Measurements from ENCODE around the gene TPT1.

TPT1 gene

DNA sequence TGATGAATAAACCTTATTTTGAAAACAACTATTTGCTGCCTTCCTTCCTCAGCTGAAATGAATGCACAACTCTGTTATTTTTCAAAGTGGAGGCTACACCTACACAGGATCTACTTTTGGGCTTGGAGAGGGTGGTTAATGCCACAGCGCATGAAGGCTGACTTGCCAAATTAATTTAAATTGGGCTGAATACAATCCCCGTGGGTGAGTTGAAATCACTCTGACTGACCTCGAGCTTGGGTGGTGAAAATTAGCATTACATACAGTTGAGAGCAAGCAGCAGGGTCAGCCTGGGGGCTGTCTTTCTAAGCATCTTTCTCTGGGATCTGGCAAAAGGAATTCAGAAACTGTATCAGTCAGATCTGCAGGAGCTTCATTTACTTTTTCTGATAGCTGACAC lies 38.5 kb downstream of the TPT1 start:
- Histone ChIP-seq H2AFZ (ENCODE audit: low read length) (no peak overlapping the region), H3K4me3 (ENCODE audit: low read depth, low read length, poor library complexity, severe bottlenecking) (no peak overlapping the region), H3K27ac (ENCODE audit: low read depth, low read length, poor library complexity, severe bottlenecking) (no peak overlapping the region), H3K9me3 (ENCODE audit: low read length) (no peaks in the 10 kb centered on the region), H3K4me2 (ENCODE audit: low read length) (no peak overlapping the region), H3K27me3 (ENCODE audit: insufficient read depth, low read length) (no peaks in the 10 kb centered on the region), H3K9ac (ENCODE audit: low read length) (no peak overlapping the region), H3K79me2 (ENCODE audit: insufficient read depth, low read length) (no peaks in the 10 kb centered on the region), H3K36me3 (ENCODE audit: insufficient read depth, low read length) (no peaks in the 10 kb centered on the region), H3F3A (ENCODE audit: insufficient read depth, low read length) (no peaks in the 10 kb centered on the region), H3K4me1 (ENCODE audit: insufficient read depth, low read length, severe bottlenecking) (peaks cover 8% of the 10 kb centered on the region), H3K9me2 (ENCODE audit: low read depth, low read length) (no peaks in the 10 kb centered on the region), H4K20me1 (ENCODE audit: insufficient read depth, low read length) (no peaks in the 10 kb centered on the region)
- no peak for TF ChIP-seq EZH2 (IDR thresholded peaks at IDR 0.05; ENCODE audit: borderline replicate concordance, low read length)
- TF ChIP-seq, protein P1, sequence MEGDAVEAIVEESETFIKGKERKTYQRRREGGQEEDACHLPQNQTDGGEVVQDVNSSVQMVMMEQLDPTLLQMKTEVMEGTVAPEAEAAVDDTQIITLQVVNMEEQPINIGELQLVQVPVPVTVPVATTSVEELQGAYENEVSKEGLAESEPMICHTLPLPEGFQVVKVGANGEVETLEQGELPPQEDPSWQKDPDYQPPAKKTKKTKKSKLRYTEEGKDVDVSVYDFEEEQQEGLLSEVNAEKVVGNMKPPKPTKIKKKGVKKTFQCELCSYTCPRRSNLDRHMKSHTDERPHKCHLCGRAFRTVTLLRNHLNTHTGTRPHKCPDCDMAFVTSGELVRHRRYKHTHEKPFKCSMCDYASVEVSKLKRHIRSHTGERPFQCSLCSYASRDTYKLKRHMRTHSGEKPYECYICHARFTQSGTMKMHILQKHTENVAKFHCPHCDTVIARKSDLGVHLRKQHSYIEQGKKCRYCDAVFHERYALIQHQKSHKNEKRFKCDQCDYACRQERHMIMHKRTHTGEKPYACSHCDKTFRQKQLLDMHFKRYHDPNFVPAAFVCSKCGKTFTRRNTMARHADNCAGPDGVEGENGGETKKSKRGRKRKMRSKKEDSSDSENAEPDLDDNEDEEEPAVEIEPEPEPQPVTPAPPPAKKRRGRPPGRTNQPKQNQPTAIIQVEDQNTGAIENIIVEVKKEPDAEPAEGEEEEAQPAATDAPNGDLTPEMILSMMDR (IDR thresholded peaks at IDR 0.05; ENCODE audit: low read length) = no peak

DNA sequence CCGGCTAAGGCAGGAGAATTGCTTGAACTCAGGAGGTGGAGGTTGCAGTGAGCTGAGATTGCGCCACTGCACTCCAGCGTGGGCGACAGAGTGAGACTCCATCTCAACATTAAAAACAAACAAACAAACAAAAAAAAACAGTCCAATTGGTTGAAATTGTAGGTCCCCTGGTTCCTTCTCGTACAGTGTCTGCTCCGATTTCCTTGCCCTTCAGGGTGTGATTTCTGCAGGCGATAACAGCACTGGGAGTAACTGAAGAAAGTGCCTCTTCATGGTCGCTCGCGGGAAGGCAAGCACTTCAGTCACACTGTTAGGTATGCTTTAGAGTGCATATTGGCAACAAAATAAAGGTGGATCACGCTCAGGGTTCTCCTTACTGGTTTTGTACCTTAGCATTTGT lies 39.7 kb downstream of the TPT1 start:
- no peaks in the 10 kb centered on the region for H3K9me3 ChIP-seq (ENCODE audit: low read length)
- H3K27ac ChIP-seq (ENCODE audit: low read depth, low read length, poor library complexity, severe bottlenecking) = no peak overlapping the region
- no peaks in the 10 kb centered on the region for H3K9me2 ChIP-seq (ENCODE audit: low read depth, low read length)
- no peak overlapping the region for H2AFZ ChIP-seq (ENCODE audit: low read length)
- no peaks in the 10 kb centered on the region for H4K20me1 ChIP-seq (ENCODE audit: insufficient read depth, low read length)
- no peaks in the 10 kb centered on the region for H3K27me3 ChIP-seq (ENCODE audit: insufficient read depth, low read length)
- no peaks in the 10 kb centered on the region for H3K79me2 ChIP-seq (ENCODE audit: insufficient read depth, low read length)
- no peak overlapping the region for H3K9ac ChIP-seq (ENCODE audit: low read length)
- H3K4me2 ChIP-seq (ENCODE audit: low read length) = no peak overlapping the region
- peaks cover 8% of the 10 kb centered on the region for H3K4me1 ChIP-seq (ENCODE audit: insufficient read depth, low read length, severe bottlenecking)
- no peaks in the 10 kb centered on the region for H3F3A ChIP-seq (ENCODE audit: insufficient read depth, low read length)
- no peak overlapping the region for H3K4me3 ChIP-seq (ENCODE audit: low read depth, low read length, poor library complexity, severe bottlenecking)
- no peaks in the 10 kb centered on the region for H3K36me3 ChIP-seq (ENCODE audit: insufficient read depth, low read length)
- TF ChIP-seq EZH2 (IDR thresholded peaks at IDR 0.05; ENCODE audit: borderline replicate concordance, low read length) = no peak
- TF ChIP-seq, protein P1 (IDR thresholded peaks at IDR 0.05; ENCODE audit: low read length) = no peak

DNA sequence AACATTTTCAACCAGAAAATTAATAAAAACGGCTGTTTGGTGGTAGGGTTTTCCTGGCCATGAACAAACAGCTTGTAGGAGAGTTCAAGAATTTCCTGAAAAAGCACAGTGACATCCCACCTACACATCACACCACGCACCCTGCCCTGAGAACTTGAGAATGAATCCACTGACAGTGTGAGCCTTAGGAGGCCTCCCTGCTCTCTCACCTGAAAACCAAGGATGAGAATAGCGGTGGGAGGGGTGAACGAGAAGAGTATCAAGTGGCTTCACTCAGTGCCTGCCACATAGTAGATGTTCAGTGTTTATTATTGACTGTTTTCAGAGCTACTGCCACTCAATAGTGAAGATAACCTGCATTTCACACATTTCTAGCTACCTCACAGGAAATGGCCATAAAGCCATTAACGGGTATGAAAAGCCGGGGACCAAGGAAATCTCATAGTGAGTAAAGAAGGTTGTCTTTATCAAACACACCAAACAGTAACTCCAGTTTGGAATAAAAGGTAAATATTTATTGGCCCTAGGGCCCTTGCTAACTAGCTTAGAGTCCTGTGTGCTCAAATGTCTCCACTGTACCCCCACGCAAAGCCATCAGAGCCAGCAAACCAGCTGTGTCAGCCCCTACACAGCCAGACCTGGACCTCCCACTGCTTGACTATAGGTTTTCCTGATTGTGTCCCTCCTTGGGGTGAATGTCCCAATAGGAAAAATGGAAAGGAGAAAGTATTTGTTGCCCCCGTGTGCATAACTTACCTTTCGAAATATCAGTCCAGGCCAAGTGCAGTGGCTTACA lies 40.6 kb downstream of the TPT1 start:
- TF ChIP-seq EZH2 (IDR thresholded peaks at IDR 0.05; ENCODE audit: borderline replicate concordance, low read length) = no peak
- TF ChIP-seq, protein P1 (IDR thresholded peaks at IDR 0.05; ENCODE audit: low read length) = no peak
- Histone ChIP-seq H2AFZ (ENCODE audit: low read length) (no peak overlapping the region), H3F3A (ENCODE audit: insufficient read depth, low read length) (no peaks in the 10 kb centered on the region), H3K9me2 (ENCODE audit: low read depth, low read length) (no peaks in the 10 kb centered on the region), H3K9ac (ENCODE audit: low read length) (no peak overlapping the region), H3K4me3 (ENCODE audit: low read depth, low read length, poor library complexity, severe bottlenecking) (no peak overlapping the region), H3K36me3 (ENCODE audit: insufficient read depth, low read length) (no peaks in the 10 kb centered on the region), H3K27ac (ENCODE audit: low read depth, low read length, poor library complexity, severe bottlenecking) (no peak overlapping the region), H4K20me1 (ENCODE audit: insufficient read depth, low read length) (no peaks in the 10 kb centered on the region), H3K4me1 (ENCODE audit: insufficient read depth, low read length, severe bottlenecking) (peaks cover 8% of the 10 kb centered on the region), H3K27me3 (ENCODE audit: insufficient read depth, low read length) (no peaks in the 10 kb centered on the region), H3K79me2 (ENCODE audit: insufficient read depth, low read length) (no peaks in the 10 kb centered on the region), H3K9me3 (ENCODE audit: low read length) (no peaks in the 10 kb centered on the region), H3K4me2 (ENCODE audit: low read length) (no peak overlapping the region)
